HepG2 (cell line): ENCODE data around the gene DNTTIP2. TPM values are rescaled to one million over a fixed set of nuclear protein-coding genes. Genes with fewer than 3 reads are reported as not detected.

ENCODE experiments used
- HCFC1 ChIP-seq: fragments of 150-350 bp; IDR thresholded peaks from 2 replicates; pipeline ENCODE4 v1.6.1; 2014; ENCODE audit warnings: low read depth, low read length
- JUNB ChIP-seq: sonication (generic); formaldehyde crosslinking; IDR thresholded peaks from 2 replicates; pipeline ENCODE4 v1.8.0; 2022; ENCODE audit warnings: missing genetic modification reagents, mild to moderate bottlenecking, borderline replicate concordance
- NFE2L2 ChIP-seq: fragments of 150-350 bp; IDR thresholded peaks from 2 replicates; pipeline ENCODE4 v1.6.1; 2014; ENCODE audit warnings: low read length
- ZNF83 ChIP-seq: sonication (generic); formaldehyde crosslinking; IDR thresholded peaks from 2 replicates; pipeline ENCODE4 v1.4.0; 2020; ENCODE audit warnings: missing genetic modification reagents, mild to moderate bottlenecking, borderline replicate concordance
- ZNF841 ChIP-seq: sonication (generic); formaldehyde crosslinking; IDR thresholded peaks from 2 replicates; pipeline ENCODE4 v1.8.1; 2023; ENCODE audit warnings: missing genetic modification reagents, borderline replicate concordance
- ZNF879 ChIP-seq: sonication (generic); formaldehyde crosslinking; IDR thresholded peaks from 2 replicates; pipeline ENCODE4 v1.8.1; 2023; ENCODE audit warnings: missing genetic modification reagents
- polyA plus RNA-seq, 8 experiments: library from polyadenylated mRNA; depleted of rRNA in 3 of 8; stranded (reverse) in 7 of 8; unstranded in 1 of 8; fragments of >200 nt; fragmentation: Illumina TruSeq in 4 of 8; extraction: Trizol in 4 of 8; gene quantifications; 2 replicates each; pipeline versions ENCODE4 v1.2.1 to v1.2.3, GENCODE V29; 2011 to 2016; ENCODE audit warnings: low read depth in 4 of 8, missing spikeins in 1 of 8, mixed read lengths in 1 of 8; ENCODE audit not compliant: insufficient read depth in 1 of 8
- total RNA-seq, 5 experiments: library from RNA; depleted of rRNA; stranded (reverse); fragments of >200 nt; fragmentation: Illumina TruSeq; extraction: Trizol; gene quantifications; 2 replicates each; pipeline ENCODE4 v1.2.3, GENCODE V29; 2016; ENCODE audit warnings: low read depth in 1 of 5
- TF ChIP-seq, protein P1 (sequence below): sonication (generic); formaldehyde crosslinking; IDR thresholded peaks from 2 replicates; pipeline ENCODE4 v1.4.0; 2020; ENCODE audit warnings: low read depth, missing genetic modification reagents
- TF ChIP-seq, protein P2 (sequence below): sonication (generic); formaldehyde crosslinking; IDR thresholded peaks from 2 replicates; pipeline ENCODE4 v1.8.0; 2022; ENCODE audit warnings: missing genetic modification reagents, mild to moderate bottlenecking, moderate library complexity, borderline replicate concordance
- TF ChIP-seq, protein P3 (sequence below): sonication (generic); formaldehyde crosslinking; IDR thresholded peaks from 2 replicates; pipeline ENCODE4 v1.8.0; 2023; ENCODE audit warnings: mild to moderate bottlenecking, missing genetic modification reagents
- TF ChIP-seq, protein P4 (sequence below): sonication (generic); formaldehyde crosslinking; IDR thresholded peaks from 2 replicates; pipeline ENCODE4 v1.4.0; 2020; ENCODE audit warnings: mild to moderate bottlenecking, missing genetic modification reagents
- TF ChIP-seq, protein P5 (sequence below): IDR thresholded peaks from 2 replicates; pipeline ENCODE4 v1.6.1; 2016; ENCODE audit warnings: control low read depth
- TF ChIP-seq, protein P6 (sequence below): sonication (generic); formaldehyde crosslinking; IDR thresholded peaks from 2 replicates; pipeline ENCODE4 v1.8.0; 2022; ENCODE audit warnings: low read depth, missing genetic modification reagents
- TF ChIP-seq, protein P7 (sequence below): sonication (generic); formaldehyde crosslinking; IDR thresholded peaks from 2 replicates; pipeline ENCODE4 v1.5.0; 2020; ENCODE audit warnings: mild to moderate bottlenecking, missing genetic modification reagents, borderline replicate concordance

The DNTTIP2 gene
- total and polyA plus RNA-seq, 2 of the 13 experiments (the other 11 are each of a cell fraction or from before 2014, with no cell fraction given), result 11.4 to 63.3 TPM

DNA sequence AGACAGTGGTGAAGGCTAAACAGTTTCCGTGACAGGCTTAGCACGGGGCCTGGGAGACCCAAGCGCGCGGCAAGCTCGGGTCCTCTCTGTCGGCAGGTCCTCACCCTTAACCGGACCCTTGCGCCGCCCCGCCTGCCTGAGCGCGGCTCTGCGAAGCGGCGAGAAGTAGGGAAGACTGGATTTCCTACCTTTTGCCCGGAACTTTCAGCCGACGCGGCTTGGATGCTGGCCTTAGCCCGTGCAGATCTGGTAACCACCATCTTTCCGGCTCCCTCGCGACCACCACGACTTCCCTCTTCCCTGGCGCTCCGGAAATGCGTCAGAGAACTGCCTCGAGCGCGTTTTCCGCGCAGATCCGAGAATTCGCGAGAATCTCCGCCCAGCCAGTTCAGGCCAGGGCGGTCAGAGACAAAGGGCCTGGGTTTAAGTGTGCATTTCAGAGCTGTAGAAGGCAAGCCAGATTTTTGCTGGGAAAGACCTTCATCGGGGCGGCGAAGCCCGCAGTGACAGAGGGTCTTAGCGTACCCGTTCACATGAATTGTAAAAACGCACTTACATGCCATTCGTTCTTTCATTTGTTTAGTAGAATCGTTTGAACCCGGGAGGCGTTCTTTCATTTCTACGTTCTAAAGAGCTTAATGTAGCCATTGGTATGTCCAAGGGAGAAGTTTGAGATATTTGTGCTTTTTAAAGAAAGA is at the start of gene DNTTIP2 (continued):
- TF ChIP-seq, protein P1, sequence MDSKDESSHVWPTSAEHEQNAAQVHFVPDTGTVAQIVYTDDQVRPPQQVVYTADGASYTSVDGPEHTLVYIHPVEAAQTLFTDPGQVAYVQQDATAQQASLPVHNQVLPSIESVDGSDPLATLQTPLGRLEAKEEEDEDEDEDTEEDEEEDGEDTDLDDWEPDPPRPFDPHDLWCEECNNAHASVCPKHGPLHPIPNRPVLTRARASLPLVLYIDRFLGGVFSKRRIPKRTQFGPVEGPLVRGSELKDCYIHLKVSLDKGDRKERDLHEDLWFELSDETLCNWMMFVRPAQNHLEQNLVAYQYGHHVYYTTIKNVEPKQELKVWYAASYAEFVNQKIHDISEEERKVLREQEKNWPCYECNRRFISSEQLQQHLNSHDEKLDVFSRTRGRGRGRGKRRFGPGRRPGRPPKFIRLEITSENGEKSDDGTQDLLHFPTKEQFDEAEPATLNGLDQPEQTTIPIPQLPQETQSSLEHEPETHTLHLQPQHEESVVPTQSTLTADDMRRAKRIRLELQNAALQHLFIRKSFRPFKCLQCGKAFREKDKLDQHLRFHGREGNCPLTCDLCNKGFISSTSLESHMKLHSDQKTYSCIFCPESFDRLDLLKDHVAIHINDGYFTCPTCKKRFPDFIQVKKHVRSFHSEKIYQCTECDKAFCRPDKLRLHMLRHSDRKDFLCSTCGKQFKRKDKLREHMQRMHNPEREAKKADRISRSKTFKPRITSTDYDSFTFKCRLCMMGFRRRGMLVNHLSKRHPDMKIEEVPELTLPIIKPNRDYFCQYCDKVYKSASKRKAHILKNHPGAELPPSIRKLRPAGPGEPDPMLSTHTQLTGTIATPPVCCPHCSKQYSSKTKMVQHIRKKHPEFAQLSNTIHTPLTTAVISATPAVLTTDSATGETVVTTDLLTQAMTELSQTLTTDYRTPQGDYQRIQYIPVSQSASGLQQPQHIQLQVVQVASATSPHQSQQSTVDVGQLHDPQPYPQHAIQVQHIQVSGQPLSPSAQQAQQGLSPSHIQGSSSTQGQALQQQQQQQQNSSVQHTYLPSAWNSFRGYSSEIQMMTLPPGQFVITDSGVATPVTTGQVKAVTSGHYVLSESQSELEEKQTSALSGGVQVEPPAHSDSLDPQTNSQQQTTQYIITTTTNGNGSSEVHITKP (CRISPR knock-in tag), result peak; percentile 63; the same call in 1 of the 2 replicates
- TF ChIP-seq, protein P2, sequence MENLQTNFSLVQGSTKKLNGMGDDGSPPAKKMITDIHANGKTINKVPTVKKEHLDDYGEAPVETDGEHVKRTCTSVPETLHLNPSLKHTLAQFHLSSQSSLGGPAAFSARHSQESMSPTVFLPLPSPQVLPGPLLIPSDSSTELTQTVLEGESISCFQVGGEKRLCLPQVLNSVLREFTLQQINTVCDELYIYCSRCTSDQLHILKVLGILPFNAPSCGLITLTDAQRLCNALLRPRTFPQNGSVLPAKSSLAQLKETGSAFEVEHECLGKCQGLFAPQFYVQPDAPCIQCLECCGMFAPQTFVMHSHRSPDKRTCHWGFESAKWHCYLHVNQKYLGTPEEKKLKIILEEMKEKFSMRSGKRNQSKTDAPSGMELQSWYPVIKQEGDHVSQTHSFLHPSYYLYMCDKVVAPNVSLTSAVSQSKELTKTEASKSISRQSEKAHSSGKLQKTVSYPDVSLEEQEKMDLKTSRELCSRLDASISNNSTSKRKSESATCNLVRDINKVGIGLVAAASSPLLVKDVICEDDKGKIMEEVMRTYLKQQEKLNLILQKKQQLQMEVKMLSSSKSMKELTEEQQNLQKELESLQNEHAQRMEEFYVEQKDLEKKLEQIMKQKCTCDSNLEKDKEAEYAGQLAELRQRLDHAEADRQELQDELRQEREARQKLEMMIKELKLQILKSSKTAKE, result no peak
- TF ChIP-seq, protein P3, sequence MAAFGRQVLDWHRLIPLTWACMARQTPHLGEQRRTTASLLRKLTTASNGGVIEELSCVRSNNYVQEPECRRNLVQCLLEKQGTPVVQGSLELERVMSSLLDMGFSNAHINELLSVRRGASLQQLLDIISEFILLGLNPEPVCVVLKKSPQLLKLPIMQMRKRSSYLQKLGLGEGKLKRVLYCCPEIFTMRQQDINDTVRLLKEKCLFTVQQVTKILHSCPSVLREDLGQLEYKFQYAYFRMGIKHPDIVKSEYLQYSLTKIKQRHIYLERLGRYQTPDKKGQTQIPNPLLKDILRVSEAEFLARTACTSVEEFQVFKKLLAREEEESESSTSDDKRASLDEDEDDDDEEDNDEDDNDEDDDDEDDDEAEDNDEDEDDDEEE (CRISPR knock-in tag), result peak; percentile 88; the same call in 1 of the 2 replicates
- TF ChIP-seq, protein P4, sequence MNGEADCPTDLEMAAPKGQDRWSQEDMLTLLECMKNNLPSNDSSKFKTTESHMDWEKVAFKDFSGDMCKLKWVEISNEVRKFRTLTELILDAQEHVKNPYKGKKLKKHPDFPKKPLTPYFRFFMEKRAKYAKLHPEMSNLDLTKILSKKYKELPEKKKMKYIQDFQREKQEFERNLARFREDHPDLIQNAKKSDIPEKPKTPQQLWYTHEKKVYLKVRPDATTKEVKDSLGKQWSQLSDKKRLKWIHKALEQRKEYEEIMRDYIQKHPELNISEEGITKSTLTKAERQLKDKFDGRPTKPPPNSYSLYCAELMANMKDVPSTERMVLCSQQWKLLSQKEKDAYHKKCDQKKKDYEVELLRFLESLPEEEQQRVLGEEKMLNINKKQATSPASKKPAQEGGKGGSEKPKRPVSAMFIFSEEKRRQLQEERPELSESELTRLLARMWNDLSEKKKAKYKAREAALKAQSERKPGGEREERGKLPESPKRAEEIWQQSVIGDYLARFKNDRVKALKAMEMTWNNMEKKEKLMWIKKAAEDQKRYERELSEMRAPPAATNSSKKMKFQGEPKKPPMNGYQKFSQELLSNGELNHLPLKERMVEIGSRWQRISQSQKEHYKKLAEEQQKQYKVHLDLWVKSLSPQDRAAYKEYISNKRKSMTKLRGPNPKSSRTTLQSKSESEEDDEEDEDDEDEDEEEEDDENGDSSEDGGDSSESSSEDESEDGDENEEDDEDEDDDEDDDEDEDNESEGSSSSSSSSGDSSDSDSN (CRISPR knock-in tag), result peak; percentile 38; the same call in 1 of the 2 replicates
- TF ChIP-seq ZNF879 (CRISPR knock-in tag), result peak; percentile 85; the same call in 1 of the 2 replicates
- no peak for TF ChIP-seq ZNF83 (CRISPR knock-in tag)
- TF ChIP-seq, protein P5, sequence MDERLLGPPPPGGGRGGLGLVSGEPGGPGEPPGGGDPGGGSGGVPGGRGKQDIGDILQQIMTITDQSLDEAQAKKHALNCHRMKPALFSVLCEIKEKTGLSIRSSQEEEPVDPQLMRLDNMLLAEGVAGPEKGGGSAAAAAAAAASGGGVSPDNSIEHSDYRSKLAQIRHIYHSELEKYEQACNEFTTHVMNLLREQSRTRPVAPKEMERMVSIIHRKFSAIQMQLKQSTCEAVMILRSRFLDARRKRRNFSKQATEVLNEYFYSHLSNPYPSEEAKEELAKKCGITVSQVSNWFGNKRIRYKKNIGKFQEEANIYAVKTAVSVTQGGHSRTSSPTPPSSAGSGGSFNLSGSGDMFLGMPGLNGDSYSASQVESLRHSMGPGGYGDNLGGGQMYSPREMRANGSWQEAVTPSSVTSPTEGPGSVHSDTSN (CRISPR knock-in tag), result no peak
- TF ChIP-seq JUNB (CRISPR knock-in tag), result no peak
- 0 out of 2 replicates have a peak, but pooled peaks have one; percentile 5 for TF ChIP-seq NFE2L2
- TF ChIP-seq, protein P6, sequence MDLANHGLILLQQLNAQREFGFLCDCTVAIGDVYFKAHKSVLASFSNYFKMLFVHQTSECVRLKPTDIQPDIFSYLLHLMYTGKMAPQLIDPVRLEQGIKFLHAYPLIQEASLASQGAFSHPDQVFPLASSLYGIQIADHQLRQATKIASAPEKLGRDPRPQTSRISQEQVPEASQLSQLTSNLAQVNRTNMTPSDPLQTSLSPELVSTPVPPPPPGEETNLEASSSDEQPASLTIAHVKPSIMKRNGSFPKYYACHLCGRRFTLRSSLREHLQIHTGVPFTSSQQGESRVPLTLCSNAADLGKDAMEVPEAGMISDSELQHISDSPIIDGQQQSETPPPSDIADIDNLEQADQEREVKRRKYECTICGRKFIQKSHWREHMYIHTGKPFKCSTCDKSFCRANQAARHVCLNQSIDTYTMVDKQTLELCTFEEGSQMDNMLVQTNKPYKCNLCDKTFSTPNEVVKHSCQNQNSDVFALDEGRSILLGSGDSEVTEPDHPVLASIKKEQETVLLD (CRISPR knock-in tag), result no peak
- no peak for TF ChIP-seq ZNF841
- TF ChIP-seq HCFC1, result peak; percentile 72
- TF ChIP-seq, protein P7, sequence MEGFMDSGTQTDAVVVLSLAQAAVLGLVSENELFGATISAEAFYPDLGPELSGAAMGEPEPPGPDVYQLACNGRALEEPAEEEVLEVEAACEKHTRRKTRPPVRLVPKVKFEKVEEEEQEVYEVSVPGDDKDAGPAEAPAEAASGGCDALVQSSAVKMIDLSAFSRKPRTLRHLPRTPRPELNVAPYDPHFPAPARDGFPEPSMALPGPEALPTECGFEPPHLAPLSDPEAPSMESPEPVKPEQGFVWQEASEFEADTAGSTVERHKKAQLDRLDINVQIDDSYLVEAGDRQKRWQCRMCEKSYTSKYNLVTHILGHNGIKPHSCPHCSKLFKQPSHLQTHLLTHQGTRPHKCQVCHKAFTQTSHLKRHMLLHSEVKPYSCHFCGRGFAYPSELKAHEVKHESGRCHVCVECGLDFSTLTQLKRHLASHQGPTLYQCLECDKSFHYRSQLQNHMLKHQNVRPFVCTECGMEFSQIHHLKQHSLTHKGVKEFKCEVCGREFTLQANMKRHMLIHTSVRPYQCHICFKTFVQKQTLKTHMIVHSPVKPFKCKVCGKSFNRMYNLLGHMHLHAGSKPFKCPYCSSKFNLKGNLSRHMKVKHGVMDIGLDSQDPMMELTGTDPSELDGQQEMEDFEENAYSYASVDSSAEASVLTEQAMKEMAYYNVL (CRISPR knock-in tag), result no peak
